HS-5 (cell line): Measurements from ENCODE around the gene MMEL1.

ENCODE experiments used
- DNase-seq: peaks from one replicate; pipeline ENCODE4 v3.0.0-alpha.2; 2012; ENCODE audit warnings: low read depth

Gene MMEL1

DNA sequence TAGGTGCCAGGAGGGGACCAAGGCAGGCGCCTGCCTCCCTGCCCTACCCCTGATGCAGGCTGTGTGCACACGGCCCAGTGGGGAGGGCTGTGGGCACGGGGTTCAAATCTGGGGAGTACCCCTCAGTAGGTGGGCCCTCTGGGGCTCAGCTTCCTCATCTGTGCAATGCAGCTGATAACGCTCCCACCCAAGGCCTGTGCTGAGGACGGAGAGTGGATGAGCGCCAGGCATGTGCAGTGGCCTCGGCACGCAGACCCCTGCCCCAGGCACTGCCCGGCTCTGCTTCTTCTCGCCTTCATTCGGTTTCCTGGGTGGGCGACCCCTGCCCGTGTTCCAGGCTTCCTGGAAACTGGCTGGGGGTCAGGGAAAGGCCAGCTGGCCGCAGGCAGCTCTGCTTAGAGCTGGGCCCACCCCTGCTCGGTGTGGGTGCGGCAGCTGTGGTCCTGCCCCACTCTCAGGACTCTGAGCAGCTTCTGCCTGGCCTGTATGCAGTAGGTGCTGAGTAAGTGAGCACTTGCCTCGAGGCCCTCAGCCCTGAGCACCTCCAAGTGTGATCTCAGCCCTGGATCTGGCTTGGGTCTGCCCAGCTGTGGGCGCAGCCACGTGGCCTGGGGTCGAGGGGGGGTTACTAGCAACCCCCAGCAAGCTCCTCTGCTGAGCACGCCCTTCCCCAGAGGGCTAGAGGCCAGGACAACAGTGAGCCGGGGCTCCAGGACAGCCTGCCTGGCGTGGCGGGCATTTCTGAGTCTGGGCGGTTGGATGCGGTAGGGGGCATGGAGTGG, 88.5 kb downstream of the MMEL1 start:
- no peak for DNase-seq

DNA sequence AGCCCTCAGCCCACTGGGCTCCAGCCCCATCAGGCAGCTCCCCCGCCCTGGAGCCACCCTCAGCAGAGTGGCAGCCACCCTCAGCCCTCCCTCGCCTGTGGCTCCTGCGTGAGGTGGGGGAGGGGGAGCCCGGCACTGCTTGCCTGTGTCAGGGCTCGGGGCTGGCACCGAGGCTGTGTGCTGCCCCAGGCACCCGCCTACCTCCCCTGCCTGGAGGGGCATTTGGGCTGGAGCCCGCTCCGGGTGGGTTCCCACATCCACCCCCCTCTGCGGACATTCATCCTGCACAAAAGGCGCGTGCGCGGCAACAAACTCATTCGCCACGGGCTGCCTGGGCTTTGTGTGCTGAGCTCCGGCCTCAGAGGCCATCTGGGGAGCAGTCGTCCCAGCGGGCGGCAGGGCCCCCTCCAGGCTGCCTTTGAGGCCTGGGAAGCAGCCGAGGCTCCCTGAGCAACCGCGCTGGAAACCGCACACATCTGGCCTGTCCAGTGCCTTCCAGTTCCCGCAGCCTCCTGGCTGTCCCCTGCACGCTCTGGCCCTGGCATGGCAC, 89.2 kb downstream of the MMEL1 start:
- no peak for DNase-seq

DNA sequence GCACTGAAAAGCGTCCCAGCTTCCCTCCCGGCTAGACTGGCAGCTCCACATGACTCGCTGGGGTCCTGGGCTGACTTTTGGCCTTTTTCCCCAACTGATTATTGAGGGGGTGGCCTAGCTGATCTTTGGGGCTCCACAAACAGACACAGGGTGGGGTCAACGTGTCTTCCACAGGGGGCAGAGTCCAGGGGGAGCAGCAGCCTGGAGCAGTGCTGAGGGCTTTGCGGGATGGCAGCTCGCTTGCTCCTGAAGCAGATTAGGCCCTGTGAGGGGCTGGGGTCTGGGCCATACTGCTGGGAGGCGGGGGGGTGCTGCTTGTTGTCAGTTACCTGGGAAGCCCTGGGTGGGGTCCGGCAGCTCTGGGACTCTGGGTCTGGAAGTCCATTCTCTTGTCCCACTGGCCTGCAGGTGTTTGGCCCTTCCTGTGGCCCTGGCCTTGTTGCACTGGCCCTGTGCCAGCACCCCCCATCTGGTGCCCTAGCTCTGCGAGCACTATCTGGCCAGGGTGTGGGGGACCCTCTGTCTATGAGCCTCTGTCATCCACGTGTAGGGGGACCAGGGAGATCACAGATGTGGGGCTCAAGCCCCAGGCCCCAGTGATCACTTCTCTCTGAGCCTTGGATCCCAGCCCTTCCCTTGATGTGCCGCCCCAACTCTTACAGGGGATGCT, 90.4 kb downstream of the MMEL1 start:
- DNase-seq, result no peak

DNA sequence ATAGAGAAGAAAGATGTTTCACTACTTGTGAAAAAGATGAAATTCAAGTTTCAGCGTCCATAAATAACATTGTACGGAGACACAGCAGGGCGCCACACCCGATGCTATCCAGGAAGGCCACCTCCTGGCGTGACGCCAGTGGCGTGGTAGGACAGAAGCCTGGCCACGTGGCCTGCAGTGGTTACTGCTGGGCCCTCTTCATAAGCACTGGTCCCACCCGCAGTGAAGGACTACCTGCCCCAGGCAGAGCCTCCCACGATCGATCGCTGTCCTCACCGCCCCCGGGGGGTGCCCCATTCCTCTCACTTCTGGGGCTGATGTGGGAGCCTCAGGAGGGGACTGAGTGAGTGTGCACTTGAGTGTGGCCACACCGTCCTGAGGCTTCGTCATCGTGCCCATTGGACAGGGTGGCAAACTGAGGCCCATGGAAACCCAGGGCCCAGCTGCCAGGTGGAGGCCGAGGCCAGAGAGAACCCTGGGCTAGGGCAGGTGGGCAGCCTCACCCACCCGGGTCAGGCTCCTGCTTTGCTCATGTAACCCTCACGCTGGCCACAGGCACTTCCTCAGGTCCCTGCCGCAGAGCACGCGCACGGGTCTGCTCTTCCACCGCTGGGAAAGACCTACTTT, 91.1 kb downstream of the MMEL1 start:
- DNase-seq, result no peak

DNA sequence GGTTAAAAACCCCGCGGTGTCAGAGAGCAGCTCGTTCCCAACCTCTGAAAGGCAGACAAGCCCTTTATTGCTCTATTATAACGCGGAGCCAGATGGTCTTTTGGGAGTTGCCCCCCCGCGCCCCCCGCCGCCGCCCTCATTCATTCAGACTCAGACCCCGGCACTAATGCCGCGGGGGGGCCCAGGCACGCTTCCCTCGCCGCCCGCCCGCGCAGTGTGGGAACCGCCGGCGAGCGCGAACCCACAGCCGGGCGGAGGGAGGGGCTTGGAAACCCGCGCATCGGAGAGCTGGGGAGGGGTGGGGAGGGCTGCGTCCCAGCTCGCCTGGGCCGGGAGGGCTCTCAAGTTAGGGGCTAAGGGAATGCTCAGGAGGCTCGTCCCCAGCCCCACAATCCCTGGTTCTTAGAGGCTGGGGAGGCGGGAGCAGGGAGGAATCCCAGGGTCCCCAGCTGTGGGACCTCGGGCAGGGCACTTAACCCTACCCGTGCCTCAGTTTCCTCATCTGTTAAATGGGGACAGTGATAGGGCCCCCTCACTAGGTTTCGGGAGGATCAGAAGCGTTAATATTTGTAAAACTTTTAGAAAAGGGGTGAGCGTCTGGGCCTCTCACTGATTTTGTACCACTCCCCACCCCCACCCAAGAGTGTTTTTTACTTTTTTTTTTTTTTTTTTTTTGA, 91.9 kb downstream of the MMEL1 start:
- no peak for DNase-seq
